OCI-M2 (cell line): ENCODE results near the gene OAS3.
"Not testable (repeated sequence)": the region's sequence is repeated elsewhere in the genome, so short reads cannot be mapped to it uniquely, and the experiment has no call there.

Experiments used
- DNase-seq: peaks from one replicate; lab custom pipeline; 2025; ENCODE audit not compliant: unreplicated experiment; lab: John Stamatoyannopoulos, UW

The OAS3 gene

GRCh38 chr12:112980491-112981158 lies 42.4 kb downstream of the OAS3 start:
- no peak for DNase-seq

- no peak for DNase-seq
Observed at GRCh38 chr12:112985642-112986290, 47.5 kb downstream of the OAS3 start.

- DNase-seq: no peak
Observed at GRCh38 chr12:112986291-112986800, 48.1 kb downstream of the OAS3 start.

GRCh38 chr12:112987561-112987960 lies 49.3 kb downstream of the OAS3 start:
- DNase-seq: no peak

- no peak for DNase-seq
Observed at GRCh38 chr12:112988224-112988623, 50.0 kb downstream of the OAS3 start.

- DNase-seq: not testable (repeated sequence)
Observed at GRCh38 chr12:112988823-112989385, 50.6 kb downstream of the OAS3 start.

GRCh38 chr12:112989806-112990205 lies 51.5 kb downstream of the OAS3 start:
- no peak for DNase-seq

- no peak for DNase-seq
Observed at GRCh38 chr12:112992541-112993398, 54.5 kb downstream of the OAS3 start.

- no peak for DNase-seq
Observed at GRCh38 chr12:112995008-112995407, 56.7 kb downstream of the OAS3 start.

GRCh38 chr12:112996501-112996900 lies 58.2 kb downstream of the OAS3 start:
- DNase-seq: no peak

- no peak for DNase-seq
Observed at GRCh38 chr12:112997506-112997905, 59.2 kb downstream of the OAS3 start.

- no peak for DNase-seq
Observed at GRCh38 chr12:112998987-112999767, 60.9 kb downstream of the OAS3 start.

- DNase-seq: no peak
Observed at GRCh38 chr12:113000433-113000832, 62.2 kb downstream of the OAS3 start.

- no peak for DNase-seq
Observed at GRCh38 chr12:113002155-113002554, 63.9 kb downstream of the OAS3 start.

- DNase-seq: no peak
Observed at GRCh38 chr12:113002676-113003075, 64.4 kb downstream of the OAS3 start.

- no peak for DNase-seq
Observed at GRCh38 chr12:113003636-113004035, 65.4 kb downstream of the OAS3 start.

GRCh38 chr12:113005762-113006161 lies 67.5 kb downstream of the OAS3 start:
- DNase-seq: no peak

GRCh38 chr12:113006206-113006605 lies 67.9 kb downstream of the OAS3 start:
- no peak for DNase-seq

- no peak for DNase-seq
Observed at GRCh38 chr12:113006641-113007040, 68.4 kb downstream of the OAS3 start.

GRCh38 chr12:113007166-113007565 lies 68.9 kb downstream of the OAS3 start:
- DNase-seq: no peak

GRCh38 chr12:113010701-113011100 lies 72.4 kb downstream of the OAS3 start:
- DNase-seq: no peak
